EH (cell line): ENCODE data around the gene DHFR.

ENCODE experiments used
- DNase-seq: peaks from one replicate; pipeline ENCODE4 v3.0.0-alpha.2; 2015; ENCODE audit warnings: low read depth

The DHFR gene

DNA sequence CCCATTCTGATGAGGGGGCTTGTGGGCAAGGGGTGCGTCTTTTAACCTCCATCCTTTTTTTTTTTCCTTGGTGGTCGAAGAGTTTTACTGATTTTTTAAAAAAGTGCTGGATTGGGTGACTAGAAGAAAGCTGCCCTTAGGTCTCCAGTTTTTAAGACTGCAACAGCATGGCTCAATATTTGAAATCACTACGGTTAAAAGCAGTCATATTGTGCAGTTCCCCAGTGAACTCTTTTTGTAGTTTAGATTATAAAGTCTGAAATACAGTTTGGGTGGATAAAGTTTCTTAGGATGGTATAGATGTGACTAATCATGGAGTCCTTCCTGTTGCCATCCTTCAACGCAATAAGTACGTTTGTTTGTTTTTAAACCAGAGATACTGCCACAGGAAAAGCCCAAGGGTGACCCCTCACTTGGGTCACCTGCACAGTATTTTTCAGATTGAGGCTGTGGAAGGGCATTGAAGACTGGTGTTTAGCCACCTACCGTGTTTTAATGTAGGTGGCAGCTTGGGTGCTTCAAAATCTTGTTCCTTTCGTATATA, 520 bp upstream of the DHFR start:
- DNase-seq: peak; percentile 17

DNA sequence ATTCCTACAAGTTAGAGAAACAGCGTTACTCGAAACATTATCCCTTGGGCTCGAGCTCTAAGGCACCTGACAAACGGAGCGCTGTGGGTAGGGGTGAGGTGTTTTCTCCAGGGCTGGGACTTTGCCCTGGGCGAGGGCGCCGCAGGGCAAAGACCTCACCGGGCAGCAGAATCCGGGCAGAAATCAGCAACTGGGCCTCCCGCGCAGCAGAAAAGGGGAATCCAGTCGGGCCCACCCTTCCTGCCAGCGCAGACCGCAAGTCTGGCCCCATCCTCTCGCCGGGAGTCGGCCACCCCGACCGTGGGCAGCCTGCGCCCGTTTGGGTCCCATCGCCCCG, 761 bp downstream of the DHFR start:
- DNase-seq: peak; percentile 8

DNA sequence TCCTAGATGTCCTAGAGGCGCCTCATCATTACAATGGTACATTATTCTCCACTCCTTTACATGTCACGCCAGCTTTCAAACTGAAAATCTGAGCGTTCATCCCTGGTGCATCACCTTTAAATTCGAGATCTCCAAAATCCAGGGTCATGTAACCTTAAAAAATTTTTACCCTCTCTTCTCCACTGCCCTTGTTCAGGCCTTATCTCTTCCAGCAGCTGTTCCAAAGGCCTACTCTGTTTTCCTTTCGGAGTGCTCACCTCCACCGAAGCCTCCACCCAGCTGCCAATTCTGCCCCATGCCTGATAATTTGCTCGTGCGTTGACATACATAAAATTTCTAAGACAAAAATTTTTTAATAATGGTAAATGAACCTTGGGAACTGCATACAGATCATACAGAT, 1.3 kb downstream of the DHFR start:
- DNase-seq: no peak

DNA sequence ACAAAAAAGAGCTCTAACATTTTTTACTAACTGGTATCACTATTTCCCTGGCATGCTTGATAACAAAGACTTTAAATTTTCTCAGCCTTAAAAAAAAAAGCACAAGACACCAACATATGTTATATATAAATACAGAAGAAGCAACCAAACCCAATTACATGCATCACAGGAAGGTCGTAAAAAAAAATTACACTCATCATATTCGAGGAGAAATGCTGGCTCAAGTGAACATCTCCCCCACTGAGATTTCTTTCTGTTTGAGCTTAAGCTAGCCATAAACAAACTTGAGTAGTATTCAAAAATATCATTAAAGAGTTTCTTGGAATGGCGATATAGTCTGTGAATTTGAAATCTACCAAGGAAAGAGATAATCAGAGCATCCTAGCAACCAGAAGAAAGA, 7.9 kb downstream of the DHFR start:
- DNase-seq: no peak

DNA sequence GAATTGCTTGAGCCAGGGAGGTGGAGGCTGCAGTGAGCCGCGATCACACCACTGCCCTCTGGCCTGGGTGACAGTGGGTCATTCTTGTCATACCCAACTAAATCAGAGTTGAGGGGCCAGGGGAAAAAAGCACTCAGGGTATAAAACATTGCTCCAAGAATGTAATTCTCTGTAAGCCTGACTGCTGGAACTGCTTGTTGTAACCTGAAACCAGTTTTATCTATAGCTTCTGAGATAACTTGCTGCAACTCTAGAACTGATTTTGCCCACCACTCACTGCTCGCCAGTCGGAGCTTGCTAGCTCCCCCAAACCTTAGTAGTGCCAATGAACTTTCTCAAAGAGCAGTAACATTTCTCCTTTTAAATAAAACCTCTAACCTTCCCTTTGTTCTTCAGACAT, 9.9 kb downstream of the DHFR start:
- DNase-seq: no peak

DNA sequence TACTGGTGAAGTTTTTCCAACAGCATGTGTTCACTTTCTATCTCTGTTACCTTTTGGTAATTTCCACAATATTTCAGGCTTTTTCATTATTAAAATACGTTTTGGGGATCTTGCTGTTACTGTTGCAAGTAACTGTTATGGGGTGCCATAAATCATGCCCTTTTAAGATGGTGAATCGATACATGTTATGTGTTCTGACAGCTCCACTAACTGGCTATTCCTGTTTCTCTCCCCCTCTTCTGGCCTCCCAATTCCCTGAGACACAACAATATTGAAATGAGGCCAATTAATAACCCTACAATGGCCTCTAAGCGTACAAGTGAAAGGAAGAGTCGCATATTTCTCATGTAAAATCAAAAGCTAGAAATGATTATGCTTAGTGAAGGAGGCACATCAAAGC, 13.4 kb downstream of the DHFR start:
- no peak for DNase-seq

DNA sequence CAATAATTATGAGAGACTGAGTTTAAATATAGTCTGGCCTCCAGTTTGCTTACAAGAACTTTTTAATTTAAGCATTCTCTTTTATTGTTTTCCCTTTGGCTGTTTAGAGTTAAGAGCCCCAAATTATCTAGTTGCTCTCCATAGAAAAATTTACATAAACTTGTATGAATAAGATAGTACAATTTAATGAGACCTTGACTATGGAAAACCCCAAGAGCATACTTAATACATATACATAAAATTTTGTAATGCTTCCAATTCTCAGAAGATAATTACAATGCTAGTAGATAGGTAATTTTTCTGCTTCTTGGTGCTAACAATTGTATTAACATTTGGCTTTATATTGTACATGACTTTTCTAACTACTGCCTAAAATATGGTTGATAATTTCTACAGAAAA, 20.6 kb downstream of the DHFR start:
- no peak for DNase-seq

DNA sequence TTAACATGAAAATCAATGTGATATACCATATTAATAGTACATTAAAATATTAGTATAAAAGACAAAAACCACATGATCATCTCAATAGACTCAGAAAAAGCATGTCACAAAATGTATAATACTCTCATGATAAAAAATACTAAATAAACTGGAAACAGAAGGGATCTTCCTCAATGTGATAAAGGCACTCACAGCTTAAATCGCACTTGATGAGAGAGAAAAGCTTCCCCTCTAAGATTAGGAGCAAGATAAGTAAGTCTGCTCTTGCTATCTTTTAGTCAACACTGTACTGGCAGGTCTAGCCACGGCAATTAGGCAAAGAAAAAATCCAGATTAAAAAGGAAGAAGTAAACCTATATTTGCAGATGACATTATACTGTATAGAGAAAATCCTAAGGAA, 22.1 kb downstream of the DHFR start:
- DNase-seq: no peak

DNA sequence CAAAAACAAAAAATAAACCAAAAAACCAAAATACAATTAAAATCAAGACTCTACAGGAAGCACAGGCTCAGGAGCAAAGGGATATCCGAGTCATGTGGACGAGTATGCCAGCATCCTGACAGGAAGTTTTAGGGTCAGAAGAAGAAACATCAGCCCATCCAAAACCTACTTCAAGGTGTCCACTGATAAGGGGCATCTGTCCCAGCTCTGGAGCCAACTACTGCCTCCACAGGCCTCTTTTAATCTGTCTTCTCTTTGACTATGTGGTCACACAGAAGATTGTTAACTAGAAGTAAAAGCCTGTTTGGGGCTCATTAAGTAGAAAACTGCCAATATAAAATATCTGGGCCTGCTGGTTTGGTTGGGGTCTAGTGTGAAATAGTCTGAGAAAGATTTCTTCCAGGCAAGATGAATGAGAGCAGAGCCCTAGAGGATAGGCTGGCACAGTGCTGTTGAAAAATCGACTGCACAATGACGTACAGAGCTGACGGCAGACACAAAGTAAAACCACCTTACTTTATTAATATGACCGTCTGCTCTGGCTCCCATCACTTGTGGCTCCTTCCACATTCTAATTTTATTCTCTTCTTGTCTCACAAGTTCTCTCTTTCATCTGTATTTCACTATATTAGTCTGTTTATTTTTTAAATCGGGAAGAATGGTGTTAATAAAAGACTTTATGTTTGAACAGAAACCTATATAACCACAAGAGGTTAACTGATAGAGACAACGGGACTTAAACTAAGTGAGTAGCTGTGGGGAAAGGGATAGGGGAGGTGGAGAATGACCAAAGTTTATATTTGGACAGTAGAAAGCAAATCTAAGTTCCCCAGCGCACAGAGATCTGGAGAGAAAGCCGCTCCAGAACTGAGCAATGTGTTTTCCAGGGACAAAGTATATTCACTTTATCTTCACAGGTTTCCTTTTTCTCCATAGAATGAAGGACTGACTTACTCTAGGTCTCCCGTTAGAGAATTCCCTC, 23.2 kb downstream of the DHFR start:
- no peak for DNase-seq

DNA sequence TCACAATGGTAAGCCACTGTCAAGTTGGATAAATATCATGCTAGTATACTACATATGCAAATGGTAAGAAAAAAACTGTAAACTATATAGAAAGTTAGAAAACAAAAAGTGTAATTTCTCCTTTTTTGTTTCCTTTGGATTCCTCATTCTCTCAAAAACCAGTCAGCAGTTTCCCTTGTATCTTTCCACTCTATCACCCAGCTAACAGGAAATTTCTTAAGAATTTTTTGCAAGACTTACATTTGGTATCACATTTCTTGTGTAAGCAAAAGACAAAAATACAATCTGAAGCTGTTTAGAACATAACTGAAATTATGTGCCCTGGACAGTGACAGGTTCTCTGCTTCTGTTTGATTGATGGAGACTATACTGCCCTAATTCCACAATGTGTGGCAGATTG, 25.5 kb downstream of the DHFR start:
- DNase-seq: no peak

DNA sequence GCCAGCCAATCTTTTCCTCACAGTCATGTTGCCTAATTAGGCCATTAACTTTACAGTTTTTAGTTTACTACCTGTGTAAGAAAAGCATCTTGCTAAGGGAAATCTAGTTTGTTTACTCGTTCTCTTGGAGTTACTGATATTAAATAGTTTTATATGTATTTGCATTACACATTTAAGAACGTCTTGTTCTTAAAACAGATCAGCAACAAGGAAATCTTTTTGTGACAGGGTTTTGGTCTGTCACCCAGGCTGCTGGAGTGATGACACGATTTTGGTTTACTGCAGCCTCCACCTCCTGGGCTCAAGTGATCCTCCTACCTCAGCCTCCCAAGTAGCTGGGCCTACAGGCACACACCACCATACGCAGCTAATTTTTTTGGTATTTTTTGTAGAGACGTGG, 29.6 kb downstream of the DHFR start:
- DNase-seq: no peak

DNA sequence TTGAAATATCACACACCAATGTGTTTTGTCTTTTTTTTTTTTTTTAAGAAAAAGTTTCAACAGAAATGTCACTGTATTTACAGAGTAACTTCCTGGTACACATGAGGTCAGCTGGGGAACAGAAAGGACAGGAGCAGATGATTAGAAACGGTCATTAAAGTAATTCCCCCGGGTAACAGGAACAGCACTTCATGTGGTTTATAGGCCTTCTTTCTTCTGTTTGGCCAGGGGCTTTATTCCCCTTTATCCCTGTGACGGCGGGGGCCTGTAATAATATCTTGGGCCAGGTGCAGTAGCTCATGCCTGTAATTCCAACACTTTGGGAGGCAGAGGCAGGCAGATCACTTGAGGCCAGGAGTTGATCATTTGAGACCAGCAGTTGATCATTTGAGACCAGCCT, 30.8 kb downstream of the DHFR start:
- no peak for DNase-seq

DNA sequence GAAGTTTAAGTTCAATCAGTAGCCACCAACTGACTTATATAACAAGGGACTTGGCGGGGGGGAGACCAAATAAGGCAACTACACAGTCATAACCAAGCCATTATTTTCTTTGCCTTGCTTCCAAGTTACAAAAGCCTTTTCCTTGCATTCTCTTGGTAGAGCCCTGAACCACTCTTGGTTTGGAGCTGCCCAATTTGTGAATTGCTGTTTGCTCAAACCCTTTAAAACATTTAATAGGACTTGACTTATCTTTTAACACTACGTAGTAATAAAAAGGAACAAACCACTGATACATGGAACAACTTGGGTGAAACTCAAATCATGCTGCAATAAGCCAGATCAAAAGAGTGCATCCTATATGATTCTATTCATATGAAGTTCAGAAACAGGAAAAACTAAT, 32.0 kb downstream of the DHFR start:
- DNase-seq: peak; percentile 4

DNA sequence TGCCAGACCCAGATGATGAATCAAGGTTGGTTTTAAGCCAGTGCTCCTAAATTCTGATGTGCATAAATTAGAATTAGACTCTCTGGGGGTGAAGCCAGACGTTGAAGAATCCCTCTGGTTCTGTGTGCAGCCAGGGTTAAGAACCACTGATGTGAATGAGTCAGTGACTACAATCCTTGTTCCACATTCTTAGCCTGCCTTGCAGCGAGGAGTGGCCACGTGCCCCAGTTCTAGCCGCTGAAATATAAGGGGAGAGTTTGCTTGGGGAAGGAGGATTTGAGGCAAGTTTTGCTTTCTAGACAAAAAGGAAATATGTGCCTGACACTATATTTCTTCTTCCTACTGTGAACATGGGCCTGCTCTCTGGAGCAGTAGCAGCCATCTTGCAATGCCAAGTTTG, 34.6 kb downstream of the DHFR start:
- peak; percentile 12 for DNase-seq

DNA sequence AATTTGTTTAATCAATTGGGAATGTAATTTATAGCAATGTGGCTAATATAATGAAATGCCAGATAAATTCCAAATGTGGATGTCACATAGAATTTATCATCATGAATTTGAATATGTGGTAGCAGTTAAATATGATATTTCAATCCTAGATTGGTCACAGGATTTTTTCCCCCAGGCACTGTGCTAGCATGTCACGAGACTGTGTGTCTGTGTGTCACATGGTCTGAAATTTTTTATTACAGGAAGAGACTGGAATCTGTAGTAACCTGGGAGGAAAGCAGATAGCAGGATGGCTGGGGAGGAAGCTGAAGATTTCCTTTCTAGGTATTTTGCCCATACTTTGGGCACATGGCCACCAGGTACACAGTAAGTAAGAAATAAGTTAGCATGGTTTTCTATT, 35.7 kb downstream of the DHFR start:
- no peak for DNase-seq

DNA sequence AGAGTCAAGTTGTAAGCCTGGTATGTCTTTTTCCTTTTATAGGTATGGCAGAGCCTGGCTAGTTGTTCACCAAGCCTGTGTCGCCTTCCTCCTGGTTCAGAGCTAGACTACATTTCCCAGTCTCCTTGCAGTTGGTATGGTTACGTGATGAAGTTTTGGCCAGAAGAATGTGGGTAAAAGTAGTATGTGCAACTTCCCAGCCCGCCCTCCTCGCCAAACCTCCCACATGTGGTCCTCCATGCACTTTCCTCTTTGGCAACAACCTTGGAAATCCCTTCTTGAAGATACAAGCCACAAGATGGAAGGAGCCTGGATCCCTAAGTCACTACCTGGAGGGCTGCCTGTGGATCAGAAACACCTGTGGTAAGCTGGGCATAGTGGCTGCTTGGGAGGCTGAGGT, 36.3 kb downstream of the DHFR start:
- no peak for DNase-seq

DNA sequence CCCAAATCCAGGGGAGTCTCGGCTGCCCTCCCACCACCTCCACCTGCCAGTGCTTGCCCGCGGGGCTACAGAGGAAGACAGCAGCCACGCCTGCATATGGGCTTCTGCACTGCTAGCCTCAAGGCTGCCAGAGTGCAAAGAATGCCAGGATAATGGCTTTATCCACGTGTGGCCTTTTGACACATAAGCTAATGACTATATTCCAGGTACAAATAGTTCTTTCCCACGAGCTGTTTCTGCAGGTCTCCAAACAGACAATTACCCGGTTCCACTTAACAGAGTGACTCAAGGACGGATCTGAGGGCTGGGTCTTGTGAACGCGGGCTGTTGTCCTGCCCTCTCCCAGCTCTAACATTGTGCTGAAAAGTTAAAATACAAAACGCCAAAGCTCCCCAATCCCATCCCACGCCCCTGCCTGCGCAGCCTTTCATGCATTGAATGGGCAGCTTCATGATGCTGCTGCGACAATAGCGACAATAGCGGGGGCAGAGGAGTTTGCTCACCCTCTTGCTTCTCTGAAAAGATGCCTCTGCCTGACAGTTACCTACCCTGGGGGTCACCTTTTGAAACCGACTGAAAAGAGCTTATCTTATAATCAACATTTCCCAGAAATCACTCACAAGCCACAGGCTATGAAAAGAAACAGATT, 39.4 kb downstream of the DHFR start:
- DNase-seq: no peak

DNA sequence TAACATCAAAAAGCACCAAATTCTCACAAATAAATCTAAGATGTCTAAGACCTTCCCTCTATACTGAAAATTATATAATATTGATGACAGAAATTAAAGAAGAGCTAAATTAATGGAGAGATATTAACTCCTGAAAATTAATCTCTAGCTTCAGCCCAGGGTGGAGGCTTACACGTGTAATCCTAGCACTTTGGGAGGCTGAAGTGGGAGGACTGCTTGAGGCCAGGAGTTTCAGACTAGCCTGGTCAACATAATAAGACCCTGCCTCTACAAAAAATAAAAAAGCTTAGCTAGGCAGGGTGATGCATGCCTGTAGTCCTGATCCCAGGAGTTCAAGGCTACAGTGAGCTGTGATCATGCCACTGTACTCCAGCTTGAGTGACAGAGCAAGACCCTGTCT, 45.1 kb downstream of the DHFR start:
- DNase-seq: no peak

DNA sequence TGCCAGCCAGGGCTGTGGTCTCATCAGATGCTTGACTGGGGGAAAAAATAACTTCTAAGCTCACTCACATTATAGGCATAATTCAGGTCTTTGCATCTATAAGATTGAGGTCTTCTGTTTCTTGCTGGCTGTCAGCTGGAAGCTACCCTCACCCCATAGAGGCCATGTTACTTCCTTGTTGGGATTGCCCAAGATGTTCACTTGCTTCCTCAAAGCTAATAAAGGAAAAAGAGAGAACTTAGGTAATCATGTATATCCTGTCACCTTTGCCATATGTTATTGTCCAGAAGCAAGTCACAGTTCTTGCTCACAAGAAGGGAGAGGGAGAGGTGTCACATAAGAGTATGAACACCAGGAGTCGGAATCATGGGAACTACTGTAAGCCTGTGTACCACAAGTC, 46.1 kb downstream of the DHFR start:
- DNase-seq: no peak

DNA sequence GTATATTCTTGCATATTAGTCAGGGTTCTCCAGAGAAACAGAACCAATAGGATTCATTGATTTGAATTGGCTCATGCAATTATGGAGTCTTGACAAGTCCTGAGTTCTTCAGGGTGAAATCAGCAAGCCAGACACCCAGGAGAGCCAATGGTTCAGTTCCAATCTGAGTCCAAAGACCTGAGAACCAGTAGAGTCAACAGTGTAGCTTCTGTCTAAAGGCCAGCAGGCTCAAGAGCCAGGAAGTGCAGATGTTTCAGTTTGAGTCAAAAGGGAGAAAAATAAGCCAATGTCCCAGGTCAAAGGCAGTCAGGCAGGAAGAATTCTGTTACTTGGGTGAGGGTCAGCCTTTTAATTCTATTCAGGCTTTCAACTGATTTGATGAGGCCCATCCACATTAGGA, 47.0 kb downstream of the DHFR start:
- DNase-seq: no peak

DNA sequence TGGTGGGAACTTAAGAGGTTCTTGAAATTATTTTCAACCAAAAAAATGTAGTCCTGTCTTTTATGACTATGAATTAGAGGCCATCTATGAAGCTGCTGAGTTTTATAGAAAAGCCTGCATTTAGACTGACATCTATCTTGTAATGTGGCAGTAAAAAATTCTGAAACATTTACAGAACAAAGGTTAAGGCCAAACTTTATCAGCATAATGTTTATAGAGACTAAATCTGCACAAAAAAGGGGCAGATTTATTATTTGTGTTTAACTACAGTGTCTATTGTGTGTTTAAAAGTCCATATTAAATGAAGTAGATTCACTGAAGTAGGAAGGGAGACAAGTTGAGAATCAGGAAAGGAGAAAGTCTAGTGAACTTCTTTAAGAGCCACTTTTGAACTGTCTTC, 47.4 kb downstream of the DHFR start:
- DNase-seq: no peak

DNA sequence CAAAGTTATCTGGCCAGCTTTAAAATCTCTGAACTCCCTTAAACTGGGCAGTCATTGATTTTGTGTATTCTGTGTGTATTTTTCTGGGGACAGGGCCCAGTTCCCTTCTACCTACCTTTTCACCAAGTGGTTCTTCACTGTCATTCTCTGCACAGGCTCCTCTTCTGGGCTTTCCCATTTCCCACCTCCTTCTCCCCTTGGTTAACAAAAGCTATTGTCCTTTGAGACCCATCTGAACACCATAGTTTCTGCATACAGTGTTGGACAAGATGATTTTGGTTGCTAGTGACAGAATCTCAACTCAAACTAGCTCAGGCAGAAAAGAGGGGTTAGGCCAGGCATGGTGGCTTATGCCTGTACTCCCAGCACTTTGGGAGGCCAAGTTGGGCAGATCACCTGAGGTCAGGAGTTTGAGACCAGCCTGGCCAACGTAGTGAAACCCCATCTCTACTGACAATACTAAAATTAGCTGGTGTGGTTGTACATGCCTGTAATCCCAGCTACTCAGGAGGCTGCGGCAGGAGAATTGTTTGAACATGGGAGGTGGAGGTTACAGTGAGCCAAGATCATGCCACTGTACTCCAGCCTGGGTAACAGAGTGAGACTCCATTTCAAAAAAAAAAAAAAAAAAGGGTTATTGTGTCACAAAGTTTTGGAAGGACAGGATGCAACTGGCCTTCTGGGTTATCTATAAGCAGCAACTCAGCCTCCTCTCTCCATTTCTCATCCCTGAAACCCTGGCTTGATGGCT, 53.7 kb downstream of the DHFR start:
- DNase-seq: no peak

DNA sequence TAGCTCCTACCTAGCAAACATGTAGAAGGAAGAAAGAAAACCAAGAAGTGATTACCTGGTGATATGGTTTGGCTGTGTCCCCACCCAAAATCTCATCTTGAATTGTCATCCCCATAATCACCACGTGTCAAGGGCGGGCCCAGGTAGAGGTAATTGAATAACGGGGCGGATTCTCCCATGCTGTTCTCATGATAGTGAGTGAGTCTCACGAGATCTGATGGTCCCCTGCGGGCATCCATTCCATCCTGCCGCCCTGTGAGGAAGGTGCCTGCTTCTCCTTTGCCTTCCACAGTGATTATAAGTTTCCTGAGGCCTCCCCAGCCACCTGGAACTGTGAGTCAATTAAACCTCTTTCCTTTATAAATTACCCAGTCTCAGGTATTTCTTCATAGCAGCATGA, 57.3 kb downstream of the DHFR start:
- no peak for DNase-seq
